Measurements from ENCODE around the gene ELF2.
"Not testable (repeated sequence)": the region's sequence is repeated elsewhere in the genome, so short reads cannot be mapped to it uniquely, and the experiment has no call there.

Gene ELF2

DNA sequence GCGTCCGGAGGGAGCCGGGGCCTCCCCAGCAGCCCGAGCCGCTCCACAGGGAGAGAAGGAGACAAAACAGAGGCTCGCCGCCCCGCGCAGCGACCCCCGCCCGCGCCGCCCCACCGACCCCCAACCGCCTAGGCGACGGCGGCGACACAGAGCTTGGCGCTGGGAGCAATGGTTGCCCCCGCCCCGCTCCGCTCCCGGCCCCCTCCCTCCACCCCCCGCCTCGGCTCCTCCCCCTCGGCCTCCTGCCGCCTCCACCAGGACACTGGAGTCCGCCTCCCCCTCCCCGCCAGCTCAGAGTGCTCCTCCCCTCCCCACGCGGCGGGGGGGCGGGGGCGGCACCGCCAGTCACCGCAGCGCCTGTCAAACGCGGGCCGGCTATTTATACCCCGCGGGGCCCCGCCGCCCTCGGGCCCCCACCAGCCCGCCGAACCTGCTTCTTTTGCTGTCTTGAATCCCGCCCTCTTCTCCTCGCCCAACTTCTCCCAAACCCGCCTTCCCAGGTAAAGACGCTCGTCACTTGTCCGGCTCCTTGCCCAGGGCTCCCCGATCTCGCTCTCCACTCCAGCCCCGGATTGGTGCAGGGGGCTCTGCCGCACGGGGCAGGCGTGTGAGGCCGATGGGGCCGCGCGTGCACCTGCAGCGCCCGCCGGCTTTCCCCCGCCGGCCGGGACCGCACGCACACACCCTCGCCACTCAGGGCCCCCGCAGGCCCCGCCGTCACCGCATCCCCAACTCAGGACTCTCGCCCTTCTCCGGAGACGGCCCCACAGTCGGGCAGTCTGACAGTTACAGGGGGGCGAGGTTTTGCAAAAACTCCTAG lies at the start of gene ELF2:
Gene ELF2 (minus strand): TSS at position 170 of the 820 bp plus-strand sequence. CDS start 39,517 bp downstream, outside the sequence.
- TF ChIP-seq, protein P1, sequence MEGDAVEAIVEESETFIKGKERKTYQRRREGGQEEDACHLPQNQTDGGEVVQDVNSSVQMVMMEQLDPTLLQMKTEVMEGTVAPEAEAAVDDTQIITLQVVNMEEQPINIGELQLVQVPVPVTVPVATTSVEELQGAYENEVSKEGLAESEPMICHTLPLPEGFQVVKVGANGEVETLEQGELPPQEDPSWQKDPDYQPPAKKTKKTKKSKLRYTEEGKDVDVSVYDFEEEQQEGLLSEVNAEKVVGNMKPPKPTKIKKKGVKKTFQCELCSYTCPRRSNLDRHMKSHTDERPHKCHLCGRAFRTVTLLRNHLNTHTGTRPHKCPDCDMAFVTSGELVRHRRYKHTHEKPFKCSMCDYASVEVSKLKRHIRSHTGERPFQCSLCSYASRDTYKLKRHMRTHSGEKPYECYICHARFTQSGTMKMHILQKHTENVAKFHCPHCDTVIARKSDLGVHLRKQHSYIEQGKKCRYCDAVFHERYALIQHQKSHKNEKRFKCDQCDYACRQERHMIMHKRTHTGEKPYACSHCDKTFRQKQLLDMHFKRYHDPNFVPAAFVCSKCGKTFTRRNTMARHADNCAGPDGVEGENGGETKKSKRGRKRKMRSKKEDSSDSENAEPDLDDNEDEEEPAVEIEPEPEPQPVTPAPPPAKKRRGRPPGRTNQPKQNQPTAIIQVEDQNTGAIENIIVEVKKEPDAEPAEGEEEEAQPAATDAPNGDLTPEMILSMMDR (conservative IDR thresholded peaks at IDR 0.05; ENCODE audit: low read depth), result no peak
- DNase-seq (ENCODE audit: low spot score), result peak; percentile 92
- peak within 1 kb of the TSS; percentile 98 for H3K27ac ChIP-seq
- POLR2A ChIA-PET (ENCODE audit: low non-redundant PET), result interaction anchor here (0.7 to 1.7 kb wide), 6 partner anchors 9 to 379 kb away, joined by 3 to 7 read pairs (median 4); partner anchors contain the start of genes NAA15 and SETD7
- CTCF ChIA-PET, result interaction anchor here (1.5 to 1.6 kb wide), 2 partner anchors 9 to 147 kb away, joined by 5 to 7 read pairs; no protein-coding TSS in a partner anchor

DNA sequence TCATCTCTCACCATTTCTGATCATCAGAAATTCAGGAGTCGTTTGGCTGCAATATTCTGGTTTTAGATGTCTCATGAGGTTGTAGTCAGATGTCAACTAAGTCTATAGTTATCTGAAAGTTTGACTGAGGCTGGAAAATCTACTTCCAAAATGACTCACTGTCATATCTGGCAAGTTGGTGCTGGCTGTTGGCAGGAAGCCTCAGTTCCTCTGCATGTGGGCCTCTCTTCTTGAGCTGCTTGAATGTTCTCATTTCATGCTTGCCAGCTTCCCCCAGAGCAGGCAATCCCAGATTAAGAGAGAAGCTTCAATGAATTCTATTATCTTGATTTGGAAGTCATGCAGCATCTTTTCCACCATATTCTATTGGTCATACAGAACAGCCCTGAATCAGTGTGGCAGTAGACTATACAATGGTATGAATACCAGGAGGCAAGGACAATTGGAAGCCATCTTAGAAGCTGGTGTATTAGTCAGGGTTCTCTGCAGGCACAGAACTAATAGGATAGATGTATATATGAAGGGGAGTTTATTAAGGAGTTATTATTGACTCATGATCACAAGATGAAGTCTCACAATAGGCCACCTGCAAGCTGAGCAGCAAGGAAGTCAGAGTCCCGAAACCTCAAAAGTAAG lies 46.8 kb upstream of the ELF2 start:
- TF ChIP-seq, protein P1 (conservative IDR thresholded peaks at IDR 0.05; ENCODE audit: low read depth), result no peak
- DNase-seq (ENCODE audit: low spot score), result no peak
- no peak overlapping the region for H3K27ac ChIP-seq
- ChIA-PET CTCF (interaction anchor here (0.9 kb wide), 1 partner anchor 33 kb away, joined by 5 read pairs; no protein-coding TSS in a partner anchor), POLR2A (ENCODE audit: low non-redundant PET) (no interaction called here)

DNA sequence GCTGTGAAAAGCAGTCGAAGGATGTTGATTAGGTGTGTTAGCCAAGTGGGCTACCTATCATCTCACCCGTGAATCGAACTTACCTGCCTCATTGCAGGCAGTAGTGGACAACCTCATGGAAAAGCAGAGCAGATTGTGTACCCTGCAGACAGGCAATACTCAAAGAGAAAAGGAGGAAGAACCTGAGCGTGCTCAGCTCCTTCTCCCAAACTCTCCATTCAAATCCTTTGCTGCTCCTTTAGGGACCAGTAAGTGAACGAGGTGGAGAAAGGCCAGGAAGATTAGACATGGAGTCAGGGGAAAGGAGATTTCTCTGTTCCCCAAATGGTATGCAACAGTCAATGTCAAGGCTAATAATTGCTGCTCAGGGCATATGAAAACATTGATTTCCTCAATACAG lies 45.2 kb upstream of the ELF2 start:
- ChIA-PET POLR2A (ENCODE audit: low non-redundant PET) (no interaction called here), CTCF (no interaction called here)
- TF ChIP-seq, protein P1 (conservative IDR thresholded peaks at IDR 0.05; ENCODE audit: low read depth), result no peak
- no peak overlapping the region for H3K27ac ChIP-seq
- no peak for DNase-seq (ENCODE audit: low spot score)

DNA sequence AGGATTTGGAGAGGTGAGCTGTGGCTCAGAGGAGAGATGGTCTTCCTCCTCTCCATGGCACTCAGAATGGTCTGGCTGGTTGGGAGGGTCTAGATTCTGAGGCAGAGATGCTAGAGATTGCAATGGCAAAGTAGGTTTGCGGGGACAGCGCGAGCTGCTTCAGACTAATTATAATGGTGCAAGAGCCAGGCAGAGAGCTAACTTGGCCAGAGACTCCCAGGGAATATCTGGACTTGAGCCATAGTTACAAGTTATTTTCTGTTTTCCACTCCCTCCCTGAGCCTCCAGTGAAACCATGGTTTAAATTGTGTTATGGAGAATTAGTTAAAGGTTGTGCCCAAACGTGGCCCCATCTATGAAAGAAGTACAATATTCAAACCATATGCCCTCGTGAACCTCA lies 44.7 kb upstream of the ELF2 start:
- CTCF ChIA-PET, result interaction anchor here (0.5 kb wide), 1 partner anchor 186 kb away, joined by 4 read pairs; no protein-coding TSS in a partner anchor
- no peak overlapping the region for H3K27ac ChIP-seq
- POLR2A ChIA-PET (ENCODE audit: low non-redundant PET), result no interaction called here
- TF ChIP-seq, protein P1 (conservative IDR thresholded peaks at IDR 0.05; ENCODE audit: low read depth), result no peak
- DNase-seq (ENCODE audit: low spot score), result no peak

DNA sequence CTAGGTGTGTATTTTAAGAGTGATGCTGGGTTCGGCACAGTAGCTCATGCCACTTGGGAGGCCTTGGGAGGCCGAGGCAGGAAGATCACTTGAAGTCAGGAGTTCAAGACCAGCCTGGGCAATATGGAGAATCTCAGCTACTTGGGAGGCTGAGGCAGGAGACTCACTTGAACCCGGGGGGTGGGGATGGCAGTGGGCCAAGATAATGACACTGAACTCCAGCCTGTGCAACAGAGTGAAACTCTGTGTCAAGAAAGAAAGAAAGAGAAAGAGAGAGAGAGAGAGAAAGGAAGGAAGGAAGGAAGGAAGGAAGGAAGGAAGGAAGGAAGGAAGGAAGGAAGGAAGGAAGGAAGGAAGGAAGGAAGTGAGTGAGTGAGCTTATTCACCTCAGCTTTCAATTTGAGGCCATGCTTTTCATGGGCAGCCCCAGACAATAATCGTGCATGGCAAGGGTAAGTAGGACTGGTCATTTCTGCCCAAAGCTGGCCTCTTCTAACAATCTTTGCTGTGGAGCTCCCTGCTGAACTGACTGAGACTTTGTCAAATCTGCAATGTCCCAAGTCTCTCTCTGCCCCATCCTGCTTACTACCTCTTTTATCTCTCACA lies 42.5 kb upstream of the ELF2 start:
- POLR2A ChIA-PET (ENCODE audit: low non-redundant PET), result no interaction called here
- DNase-seq (ENCODE audit: low spot score), result no peak
- CTCF ChIA-PET, result no interaction called here
- TF ChIP-seq, protein P1 (conservative IDR thresholded peaks at IDR 0.05; ENCODE audit: low read depth), result no peak
- H3K27ac ChIP-seq, result no peak overlapping the region

DNA sequence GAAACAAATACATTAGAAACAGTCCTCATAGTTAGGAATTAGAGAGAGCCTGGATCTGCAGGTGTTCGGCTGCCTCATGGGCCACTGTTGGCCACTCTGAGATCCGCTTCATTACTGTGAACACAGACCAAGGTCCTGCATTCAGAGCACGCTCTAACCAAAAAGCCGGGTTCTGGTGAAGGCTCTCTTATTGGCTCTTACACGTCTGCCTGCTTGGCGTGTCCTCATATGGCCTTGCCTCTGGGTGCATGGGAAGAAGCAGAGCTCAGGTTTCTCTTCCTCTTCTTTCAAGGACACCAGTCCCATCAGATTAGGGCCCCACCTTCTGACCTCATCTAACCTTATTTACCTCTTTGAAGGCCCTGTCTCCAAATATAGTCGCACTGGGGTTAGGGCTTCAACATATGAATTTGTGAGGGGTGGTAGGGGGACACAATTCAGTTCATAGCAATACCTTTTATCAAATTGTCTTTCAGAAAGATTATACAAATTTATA lies 37.1 kb upstream of the ELF2 start:
- no peak overlapping the region for H3K27ac ChIP-seq
- POLR2A ChIA-PET (ENCODE audit: low non-redundant PET), result no interaction called here
- no peak for DNase-seq (ENCODE audit: low spot score)
- TF ChIP-seq, protein P1 (conservative IDR thresholded peaks at IDR 0.05; ENCODE audit: low read depth), result no peak
- CTCF ChIA-PET, result no interaction called here

DNA sequence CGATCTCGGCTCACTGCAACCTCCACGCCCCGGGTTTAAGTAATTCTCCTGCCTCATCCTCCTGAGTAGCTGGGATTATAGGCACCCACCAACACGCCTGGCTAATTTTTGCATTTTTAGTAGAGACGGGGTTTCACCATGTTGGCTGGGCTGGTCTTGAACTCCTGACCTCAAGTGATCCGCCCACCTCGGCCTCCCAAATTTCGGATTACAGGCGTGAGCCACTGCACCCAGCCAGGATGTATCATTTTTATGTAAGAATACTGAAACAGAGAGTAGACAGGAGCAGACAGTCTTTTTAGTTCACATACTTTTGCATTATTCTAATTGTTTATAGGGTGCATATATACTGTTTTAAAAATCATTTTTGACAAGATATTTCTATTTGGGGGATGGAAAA lies 36.6 kb upstream of the ELF2 start:
- H3K27ac ChIP-seq; CTCF ChIA-PET; DNase-seq (ENCODE audit: low spot score); POLR2A ChIA-PET (ENCODE audit: low non-redundant PET): not testable (repeated sequence)
